Fibroblast of villous mesenchyme (primary cell): ENCODE results near the gene LMNTD1. TPM values are rescaled to one million over a fixed set of nuclear protein-coding genes. Genes with fewer than 3 reads are reported as not detected.

Experiments used
- DNase-seq: peaks from one replicate; pipeline ENCODE4 v3.0.0-alpha.2; 2010; ENCODE audit warnings: low read depth
- H3K4me3 ChIP-seq: 2 replicates; pipeline ENCODE4 v1.5.1; 2011; ENCODE audit warnings: low read depth, mild to moderate bottlenecking, low read length
- total RNA-seq: library from RNA; depleted of rRNA; stranded (reverse); fragments of >200 nt; gene quantifications from 2 replicates; pipeline ENCODE4 v1.2.3, GENCODE V29; 2012
- TF ChIP-seq, protein P1 (sequence below): IDR thresholded peaks from 2 replicates; pipeline ENCODE4 v1.5.1; 2012; ENCODE audit warnings: low read depth, mild to moderate bottlenecking, low read length; ENCODE audit not compliant: insufficient read depth

LMNTD1 gene
- total RNA-seq, 1 donor: not detected

DNA sequence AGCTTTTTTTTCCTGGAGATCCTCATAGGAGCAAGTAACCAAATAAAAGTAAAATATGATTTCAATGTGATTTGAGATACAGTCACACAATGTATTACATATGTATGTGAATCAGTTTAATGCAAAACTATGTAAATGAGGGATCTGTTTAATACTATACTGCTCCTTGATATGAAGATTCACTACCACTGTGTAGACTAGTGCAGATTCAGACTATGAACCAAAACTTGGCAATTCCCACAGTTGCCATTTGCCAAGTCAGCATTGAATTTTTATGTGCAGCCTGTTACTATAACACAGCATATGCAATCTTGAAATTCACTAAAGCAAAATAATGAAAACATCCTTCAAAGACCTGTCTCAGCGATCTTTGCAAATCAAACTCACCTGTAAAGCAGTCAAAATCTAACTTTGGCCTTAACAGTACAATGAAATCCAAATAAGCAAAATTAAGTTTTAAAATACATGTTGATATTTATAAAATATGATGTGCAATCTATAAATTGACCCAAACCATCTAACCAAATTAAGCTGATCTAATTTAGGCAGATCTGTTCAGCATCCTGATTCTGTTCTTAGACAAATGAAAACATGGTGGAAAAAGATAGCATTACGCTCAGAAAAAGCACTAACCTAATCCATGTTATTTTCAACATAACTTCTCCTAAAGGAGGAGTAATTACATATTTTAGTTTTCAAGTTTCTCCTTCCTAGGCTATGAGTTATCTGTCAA, 25.5 kb upstream of the LMNTD1 start:
- TF ChIP-seq, protein P1, sequence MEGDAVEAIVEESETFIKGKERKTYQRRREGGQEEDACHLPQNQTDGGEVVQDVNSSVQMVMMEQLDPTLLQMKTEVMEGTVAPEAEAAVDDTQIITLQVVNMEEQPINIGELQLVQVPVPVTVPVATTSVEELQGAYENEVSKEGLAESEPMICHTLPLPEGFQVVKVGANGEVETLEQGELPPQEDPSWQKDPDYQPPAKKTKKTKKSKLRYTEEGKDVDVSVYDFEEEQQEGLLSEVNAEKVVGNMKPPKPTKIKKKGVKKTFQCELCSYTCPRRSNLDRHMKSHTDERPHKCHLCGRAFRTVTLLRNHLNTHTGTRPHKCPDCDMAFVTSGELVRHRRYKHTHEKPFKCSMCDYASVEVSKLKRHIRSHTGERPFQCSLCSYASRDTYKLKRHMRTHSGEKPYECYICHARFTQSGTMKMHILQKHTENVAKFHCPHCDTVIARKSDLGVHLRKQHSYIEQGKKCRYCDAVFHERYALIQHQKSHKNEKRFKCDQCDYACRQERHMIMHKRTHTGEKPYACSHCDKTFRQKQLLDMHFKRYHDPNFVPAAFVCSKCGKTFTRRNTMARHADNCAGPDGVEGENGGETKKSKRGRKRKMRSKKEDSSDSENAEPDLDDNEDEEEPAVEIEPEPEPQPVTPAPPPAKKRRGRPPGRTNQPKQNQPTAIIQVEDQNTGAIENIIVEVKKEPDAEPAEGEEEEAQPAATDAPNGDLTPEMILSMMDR: no peak
- DNase-seq: no peak
- no peak overlapping the region for H3K4me3 ChIP-seq

DNA sequence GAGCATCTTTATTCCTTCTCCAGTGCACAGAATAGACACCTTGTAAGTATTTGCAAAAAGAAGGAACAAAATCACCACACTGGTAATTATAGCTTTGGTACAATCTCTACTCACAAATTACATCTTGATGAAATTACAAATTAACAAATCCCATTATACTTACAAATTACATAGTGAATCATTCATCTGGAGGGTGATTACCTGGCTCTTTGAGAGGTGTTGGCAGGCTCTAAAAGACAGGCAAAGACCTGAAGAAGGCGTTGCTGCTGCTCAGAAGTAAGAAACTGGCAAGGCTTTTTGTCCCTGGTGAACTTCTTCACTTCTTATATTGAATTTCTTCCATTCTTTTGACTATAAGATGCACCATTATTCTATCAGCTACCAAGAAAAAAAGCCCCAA, 21.7 kb upstream of the LMNTD1 start:
- no peak for DNase-seq
- TF ChIP-seq, protein P1: no peak
- no peak overlapping the region for H3K4me3 ChIP-seq

- H3K4me3 ChIP-seq: no peak overlapping the region
- DNase-seq: no peak
- TF ChIP-seq, protein P1: no peak
Measured at GRCh38 chr12:25573346-25573745, 20.3 kb upstream of the LMNTD1 start.

GRCh38 chr12:25570418-25570817, 17.3 kb upstream of the LMNTD1 start:
- TF ChIP-seq, protein P1: no peak
- no peak overlapping the region for H3K4me3 ChIP-seq
- DNase-seq: no peak

- no peak for DNase-seq
- TF ChIP-seq, protein P1: no peak
- H3K4me3 ChIP-seq: no peak overlapping the region
Measured at GRCh38 chr12:25566202-25566949, 13.3 kb upstream of the LMNTD1 start.

DNA sequence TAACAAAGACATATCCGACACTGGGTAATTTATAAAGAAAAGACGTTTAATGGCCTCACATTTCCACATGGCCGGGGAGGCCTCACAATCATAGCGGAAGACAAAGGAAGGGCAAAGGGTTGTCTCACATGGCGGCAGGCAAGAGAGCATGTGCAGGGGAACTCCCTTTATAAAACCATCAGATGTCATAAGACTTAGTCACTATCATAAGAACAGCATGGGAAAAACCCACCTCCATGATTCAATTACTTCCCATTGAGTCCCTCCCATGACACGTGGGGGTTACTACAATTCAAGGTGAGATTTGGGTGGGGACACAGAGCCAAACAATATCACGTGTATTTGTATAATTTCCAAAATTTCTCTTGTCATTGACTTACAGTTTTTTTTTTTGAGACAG, 5.5 kb upstream of the LMNTD1 start:
- TF ChIP-seq, protein P1: no peak
- no peak for DNase-seq
- no peak overlapping the region for H3K4me3 ChIP-seq
